ENCODE data around the gene PTPRZ1. TPM values are rescaled to one million over a fixed set of nuclear protein-coding genes. Genes with fewer than 3 reads are reported as not detected.

Gene PTPRZ1
- total RNA-seq, 1 experiment from 2014 or later = 105 TPM

DNA sequence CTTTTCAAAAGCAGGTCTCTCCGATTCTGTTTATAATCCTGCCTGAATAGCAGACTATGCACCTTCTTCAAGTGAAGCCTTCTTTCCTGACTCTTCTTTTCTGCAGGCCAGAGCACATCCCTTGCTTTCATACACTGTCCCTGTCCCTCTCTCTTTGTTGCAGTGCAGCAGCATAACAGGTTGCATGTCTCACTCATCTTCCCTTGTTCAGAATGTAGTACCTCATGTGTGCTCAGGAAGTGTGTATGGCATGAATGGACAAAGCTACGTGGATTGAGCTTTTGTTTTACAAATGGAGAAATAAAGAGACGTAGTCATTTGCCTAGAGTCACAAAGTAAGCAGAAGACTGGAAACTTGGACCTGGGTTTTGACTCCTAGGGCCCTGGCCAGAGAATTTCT, 68.0 kb downstream of the PTPRZ1 start (continued):
- TF ChIP-seq, protein P1, sequence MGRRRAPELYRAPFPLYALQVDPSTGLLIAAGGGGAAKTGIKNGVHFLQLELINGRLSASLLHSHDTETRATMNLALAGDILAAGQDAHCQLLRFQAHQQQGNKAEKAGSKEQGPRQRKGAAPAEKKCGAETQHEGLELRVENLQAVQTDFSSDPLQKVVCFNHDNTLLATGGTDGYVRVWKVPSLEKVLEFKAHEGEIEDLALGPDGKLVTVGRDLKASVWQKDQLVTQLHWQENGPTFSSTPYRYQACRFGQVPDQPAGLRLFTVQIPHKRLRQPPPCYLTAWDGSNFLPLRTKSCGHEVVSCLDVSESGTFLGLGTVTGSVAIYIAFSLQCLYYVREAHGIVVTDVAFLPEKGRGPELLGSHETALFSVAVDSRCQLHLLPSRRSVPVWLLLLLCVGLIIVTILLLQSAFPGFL (CRISPR knock-in tag; IDR thresholded peaks at IDR 0.05; ENCODE audit: borderline replicate concordance) = no peak
- TF ChIP-seq ZNF423 (CRISPR knock-in tag; IDR thresholded peaks at IDR 0.05) = no peak
- TF ChIP-seq NR3C1 (CRISPR knock-in tag; conservative IDR thresholded peaks at IDR 0.05; ENCODE audit: low read depth) = no peak
- TF ChIP-seq, protein P2, sequence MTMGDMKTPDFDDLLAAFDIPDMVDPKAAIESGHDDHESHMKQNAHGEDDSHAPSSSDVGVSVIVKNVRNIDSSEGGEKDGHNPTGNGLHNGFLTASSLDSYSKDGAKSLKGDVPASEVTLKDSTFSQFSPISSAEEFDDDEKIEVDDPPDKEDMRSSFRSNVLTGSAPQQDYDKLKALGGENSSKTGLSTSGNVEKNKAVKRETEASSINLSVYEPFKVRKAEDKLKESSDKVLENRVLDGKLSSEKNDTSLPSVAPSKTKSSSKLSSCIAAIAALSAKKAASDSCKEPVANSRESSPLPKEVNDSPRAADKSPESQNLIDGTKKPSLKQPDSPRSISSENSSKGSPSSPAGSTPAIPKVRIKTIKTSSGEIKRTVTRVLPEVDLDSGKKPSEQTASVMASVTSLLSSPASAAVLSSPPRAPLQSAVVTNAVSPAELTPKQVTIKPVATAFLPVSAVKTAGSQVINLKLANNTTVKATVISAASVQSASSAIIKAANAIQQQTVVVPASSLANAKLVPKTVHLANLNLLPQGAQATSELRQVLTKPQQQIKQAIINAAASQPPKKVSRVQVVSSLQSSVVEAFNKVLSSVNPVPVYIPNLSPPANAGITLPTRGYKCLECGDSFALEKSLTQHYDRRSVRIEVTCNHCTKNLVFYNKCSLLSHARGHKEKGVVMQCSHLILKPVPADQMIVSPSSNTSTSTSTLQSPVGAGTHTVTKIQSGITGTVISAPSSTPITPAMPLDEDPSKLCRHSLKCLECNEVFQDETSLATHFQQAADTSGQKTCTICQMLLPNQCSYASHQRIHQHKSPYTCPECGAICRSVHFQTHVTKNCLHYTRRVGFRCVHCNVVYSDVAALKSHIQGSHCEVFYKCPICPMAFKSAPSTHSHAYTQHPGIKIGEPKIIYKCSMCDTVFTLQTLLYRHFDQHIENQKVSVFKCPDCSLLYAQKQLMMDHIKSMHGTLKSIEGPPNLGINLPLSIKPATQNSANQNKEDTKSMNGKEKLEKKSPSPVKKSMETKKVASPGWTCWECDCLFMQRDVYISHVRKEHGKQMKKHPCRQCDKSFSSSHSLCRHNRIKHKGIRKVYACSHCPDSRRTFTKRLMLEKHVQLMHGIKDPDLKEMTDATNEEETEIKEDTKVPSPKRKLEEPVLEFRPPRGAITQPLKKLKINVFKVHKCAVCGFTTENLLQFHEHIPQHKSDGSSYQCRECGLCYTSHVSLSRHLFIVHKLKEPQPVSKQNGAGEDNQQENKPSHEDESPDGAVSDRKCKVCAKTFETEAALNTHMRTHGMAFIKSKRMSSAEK (CRISPR knock-in tag; IDR thresholded peaks at IDR 0.05; ENCODE audit: borderline replicate concordance) = no peak
- TF ChIP-seq ZNF671 (CRISPR knock-in tag; IDR thresholded peaks at IDR 0.05) = no peak
- TF ChIP-seq, protein P3, sequence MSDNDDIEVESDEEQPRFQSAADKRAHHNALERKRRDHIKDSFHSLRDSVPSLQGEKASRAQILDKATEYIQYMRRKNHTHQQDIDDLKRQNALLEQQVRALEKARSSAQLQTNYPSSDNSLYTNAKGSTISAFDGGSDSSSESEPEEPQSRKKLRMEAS (CRISPR knock-in tag; IDR thresholded peaks at IDR 0.05) = no peak
- TF ChIP-seq, protein P4, sequence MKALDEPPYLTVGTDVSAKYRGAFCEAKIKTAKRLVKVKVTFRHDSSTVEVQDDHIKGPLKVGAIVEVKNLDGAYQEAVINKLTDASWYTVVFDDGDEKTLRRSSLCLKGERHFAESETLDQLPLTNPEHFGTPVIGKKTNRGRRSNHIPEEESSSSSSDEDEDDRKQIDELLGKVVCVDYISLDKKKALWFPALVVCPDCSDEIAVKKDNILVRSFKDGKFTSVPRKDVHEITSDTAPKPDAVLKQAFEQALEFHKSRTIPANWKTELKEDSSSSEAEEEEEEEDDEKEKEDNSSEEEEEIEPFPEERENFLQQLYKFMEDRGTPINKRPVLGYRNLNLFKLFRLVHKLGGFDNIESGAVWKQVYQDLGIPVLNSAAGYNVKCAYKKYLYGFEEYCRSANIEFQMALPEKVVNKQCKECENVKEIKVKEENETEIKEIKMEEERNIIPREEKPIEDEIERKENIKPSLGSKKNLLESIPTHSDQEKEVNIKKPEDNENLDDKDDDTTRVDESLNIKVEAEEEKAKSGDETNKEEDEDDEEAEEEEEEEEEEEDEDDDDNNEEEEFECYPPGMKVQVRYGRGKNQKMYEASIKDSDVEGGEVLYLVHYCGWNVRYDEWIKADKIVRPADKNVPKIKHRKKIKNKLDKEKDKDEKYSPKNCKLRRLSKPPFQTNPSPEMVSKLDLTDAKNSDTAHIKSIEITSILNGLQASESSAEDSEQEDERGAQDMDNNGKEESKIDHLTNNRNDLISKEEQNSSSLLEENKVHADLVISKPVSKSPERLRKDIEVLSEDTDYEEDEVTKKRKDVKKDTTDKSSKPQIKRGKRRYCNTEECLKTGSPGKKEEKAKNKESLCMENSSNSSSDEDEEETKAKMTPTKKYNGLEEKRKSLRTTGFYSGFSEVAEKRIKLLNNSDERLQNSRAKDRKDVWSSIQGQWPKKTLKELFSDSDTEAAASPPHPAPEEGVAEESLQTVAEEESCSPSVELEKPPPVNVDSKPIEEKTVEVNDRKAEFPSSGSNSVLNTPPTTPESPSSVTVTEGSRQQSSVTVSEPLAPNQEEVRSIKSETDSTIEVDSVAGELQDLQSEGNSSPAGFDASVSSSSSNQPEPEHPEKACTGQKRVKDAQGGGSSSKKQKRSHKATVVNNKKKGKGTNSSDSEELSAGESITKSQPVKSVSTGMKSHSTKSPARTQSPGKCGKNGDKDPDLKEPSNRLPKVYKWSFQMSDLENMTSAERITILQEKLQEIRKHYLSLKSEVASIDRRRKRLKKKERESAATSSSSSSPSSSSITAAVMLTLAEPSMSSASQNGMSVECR (CRISPR knock-in tag; IDR thresholded peaks at IDR 0.05; ENCODE audit: borderline replicate concordance) = no peak
- TF ChIP-seq, protein P5, sequence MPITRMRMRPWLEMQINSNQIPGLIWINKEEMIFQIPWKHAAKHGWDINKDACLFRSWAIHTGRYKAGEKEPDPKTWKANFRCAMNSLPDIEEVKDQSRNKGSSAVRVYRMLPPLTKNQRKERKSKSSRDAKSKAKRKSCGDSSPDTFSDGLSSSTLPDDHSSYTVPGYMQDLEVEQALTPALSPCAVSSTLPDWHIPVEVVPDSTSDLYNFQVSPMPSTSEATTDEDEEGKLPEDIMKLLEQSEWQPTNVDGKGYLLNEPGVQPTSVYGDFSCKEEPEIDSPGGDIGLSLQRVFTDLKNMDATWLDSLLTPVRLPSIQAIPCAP (CRISPR knock-in tag; IDR thresholded peaks at IDR 0.05) = no peak
- TF ChIP-seq, protein P6, sequence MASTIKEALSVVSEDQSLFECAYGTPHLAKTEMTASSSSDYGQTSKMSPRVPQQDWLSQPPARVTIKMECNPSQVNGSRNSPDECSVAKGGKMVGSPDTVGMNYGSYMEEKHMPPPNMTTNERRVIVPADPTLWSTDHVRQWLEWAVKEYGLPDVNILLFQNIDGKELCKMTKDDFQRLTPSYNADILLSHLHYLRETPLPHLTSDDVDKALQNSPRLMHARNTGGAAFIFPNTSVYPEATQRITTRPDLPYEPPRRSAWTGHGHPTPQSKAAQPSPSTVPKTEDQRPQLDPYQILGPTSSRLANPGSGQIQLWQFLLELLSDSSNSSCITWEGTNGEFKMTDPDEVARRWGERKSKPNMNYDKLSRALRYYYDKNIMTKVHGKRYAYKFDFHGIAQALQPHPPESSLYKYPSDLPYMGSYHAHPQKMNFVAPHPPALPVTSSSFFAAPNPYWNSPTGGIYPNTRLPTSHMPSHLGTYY (CRISPR knock-in tag; IDR thresholded peaks at IDR 0.05) = no peak

DNA sequence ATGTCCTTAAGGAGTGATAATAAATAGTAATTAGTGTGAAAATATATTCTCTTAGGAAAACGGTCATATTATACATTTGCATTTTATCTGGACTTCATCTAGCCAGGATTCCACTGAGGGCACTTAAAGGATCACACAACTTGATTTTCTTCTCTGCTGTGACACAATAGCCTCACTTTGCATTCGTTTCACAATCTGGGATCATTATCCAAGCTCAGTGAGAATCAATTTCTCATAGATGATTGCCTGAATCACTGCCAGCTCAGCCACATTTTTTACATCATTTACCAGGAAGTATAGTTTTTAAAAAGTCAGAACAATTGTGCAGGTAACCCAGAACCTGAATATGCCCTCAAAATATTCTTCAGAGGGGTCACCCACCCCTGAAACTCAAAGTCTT, 68.9 kb downstream of the PTPRZ1 start:
- H3K36me3 Mint-ChIP-seq = peaks cover 5% of the 10 kb centered on the region; the same call in 1 of the 2 replicates
- peaks cover 82% of the 10 kb centered on the region for H3K4me1 Mint-ChIP-seq
- CTCF ChIA-PET = no interaction called here
- DNase-seq (ENCODE audit: low spot score) = no peak
- POLR2A ChIA-PET = no interaction called here
- TF ChIP-seq NR3C1 (CRISPR knock-in tag; conservative IDR thresholded peaks at IDR 0.05; ENCODE audit: low read depth) (no peak), JAZF1 (CRISPR knock-in tag; IDR thresholded peaks at IDR 0.05) (no peak), ATF1 (CRISPR knock-in tag; IDR thresholded peaks at IDR 0.05) (no peak), OVOL2 (CRISPR knock-in tag; IDR thresholded peaks at IDR 0.05; ENCODE audit: borderline replicate concordance) (no peak), FOXJ3 (CRISPR knock-in tag; IDR thresholded peaks at IDR 0.05; ENCODE audit: borderline replicate concordance) (no peak), NFE2L1 (CRISPR knock-in tag; IDR thresholded peaks at IDR 0.05) (no peak)
- TF ChIP-seq, protein P7, sequence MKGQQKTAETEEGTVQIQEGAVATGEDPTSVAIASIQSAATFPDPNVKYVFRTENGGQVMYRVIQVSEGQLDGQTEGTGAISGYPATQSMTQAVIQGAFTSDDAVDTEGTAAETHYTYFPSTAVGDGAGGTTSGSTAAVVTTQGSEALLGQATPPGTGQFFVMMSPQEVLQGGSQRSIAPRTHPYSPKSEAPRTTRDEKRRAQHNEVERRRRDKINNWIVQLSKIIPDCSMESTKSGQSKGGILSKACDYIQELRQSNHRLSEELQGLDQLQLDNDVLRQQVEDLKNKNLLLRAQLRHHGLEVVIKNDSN (CRISPR knock-in tag; IDR thresholded peaks at IDR 0.05) = no peak
- TF ChIP-seq, protein P8, sequence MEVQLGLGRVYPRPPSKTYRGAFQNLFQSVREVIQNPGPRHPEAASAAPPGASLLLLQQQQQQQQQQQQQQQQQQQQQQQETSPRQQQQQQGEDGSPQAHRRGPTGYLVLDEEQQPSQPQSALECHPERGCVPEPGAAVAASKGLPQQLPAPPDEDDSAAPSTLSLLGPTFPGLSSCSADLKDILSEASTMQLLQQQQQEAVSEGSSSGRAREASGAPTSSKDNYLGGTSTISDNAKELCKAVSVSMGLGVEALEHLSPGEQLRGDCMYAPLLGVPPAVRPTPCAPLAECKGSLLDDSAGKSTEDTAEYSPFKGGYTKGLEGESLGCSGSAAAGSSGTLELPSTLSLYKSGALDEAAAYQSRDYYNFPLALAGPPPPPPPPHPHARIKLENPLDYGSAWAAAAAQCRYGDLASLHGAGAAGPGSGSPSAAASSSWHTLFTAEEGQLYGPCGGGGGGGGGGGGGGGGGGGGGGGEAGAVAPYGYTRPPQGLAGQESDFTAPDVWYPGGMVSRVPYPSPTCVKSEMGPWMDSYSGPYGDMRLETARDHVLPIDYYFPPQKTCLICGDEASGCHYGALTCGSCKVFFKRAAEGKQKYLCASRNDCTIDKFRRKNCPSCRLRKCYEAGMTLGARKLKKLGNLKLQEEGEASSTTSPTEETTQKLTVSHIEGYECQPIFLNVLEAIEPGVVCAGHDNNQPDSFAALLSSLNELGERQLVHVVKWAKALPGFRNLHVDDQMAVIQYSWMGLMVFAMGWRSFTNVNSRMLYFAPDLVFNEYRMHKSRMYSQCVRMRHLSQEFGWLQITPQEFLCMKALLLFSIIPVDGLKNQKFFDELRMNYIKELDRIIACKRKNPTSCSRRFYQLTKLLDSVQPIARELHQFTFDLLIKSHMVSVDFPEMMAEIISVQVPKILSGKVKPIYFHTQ (CRISPR knock-in tag; IDR thresholded peaks at IDR 0.05) = no peak
- H3K27me3 Mint-ChIP-seq (ENCODE audit: low read depth) = no peaks in the 10 kb centered on the region
- no peak for ATAC-seq
- H3K4me3 Mint-ChIP-seq = no peak overlapping the region
- H3K27ac Mint-ChIP-seq = peak overlapping the region; percentile 98
- no peaks in the 10 kb centered on the region for H3K9me3 Mint-ChIP-seq

Measured in WTC11 (cell line).